Measurements from ENCODE around the gene EHD1.

- TF ChIP-seq CTCF (conservative IDR thresholded peaks at IDR 0.05 in 1 of 2, IDR thresholded peaks at IDR 0.05 in 1 of 2; ENCODE audit: extremely low read depth in 1 of 2, insufficient read depth in 1 of 2, low read depth in 1 of 2, low read length in 2 of 2) (no peak), EZH2 (IDR thresholded peaks at IDR 0.05; ENCODE audit: borderline replicate concordance, low read length) (no peak)
These were observed 34.8 kb upstream of the EHD1 start for GRCh38 chr11:64913171-64913727.
